Activated CD8-positive, alpha-beta memory T cell treated with anti-CD3 and anti-CD28 coated beads, Interleukin-2, amount 50 U/mL, for 1 hour (primary cell): ENCODE results near the gene COL23A1.
"Not testable (repeated sequence)": the region's sequence is repeated elsewhere in the genome, so short reads cannot be mapped to it uniquely, and the experiment has no call there.

ENCODE experiments used
- DNase-seq: peaks from one replicate; pipeline ENCODE4 v3.0.0-alpha.2; 2020; ENCODE audit errors: extremely low read depth

The COL23A1 gene

DNA sequence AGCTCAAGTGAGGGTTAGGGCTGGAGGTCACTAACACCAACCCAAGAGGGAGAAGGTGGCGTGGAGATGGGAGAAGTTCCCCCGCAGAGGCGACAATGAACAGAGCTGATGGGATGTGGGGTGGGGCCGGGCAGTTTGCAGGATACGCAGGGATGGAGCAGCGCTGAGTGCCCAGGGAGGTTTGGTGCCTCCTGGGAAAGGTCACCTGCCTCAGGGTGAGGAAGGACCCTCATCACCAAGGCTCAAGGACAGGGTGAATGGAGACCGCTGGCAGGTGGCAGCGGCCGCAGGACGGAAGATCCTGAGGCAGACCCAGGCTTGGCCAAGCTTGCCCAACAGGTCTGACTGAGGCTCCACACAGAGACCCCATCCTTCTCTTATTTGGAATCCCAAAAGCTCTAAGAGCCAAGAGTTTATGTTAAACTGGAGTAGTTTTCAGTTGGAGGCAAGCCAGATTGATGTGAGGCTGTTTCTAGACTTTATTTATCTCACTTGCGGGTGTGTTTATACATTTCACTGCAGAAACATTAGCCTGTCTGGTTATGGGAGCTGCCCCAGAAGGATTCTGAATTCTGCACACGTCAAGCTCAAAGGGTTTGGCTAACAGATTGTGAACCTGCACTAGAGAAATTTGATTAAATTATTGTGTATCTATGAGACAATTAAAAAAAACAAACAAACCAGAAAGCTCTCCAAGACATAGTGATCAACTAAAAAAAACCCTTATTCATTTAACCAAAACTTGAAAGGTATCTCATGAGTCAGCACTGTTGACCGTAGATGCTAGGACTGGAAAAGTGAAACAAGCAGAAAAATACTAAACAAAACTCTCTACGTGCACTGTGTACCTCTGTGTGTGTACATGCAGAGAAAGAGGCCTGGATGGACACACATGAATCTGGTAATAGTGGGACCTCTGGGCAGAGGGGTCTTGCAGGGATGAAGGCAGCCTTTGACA is 211.4 kb downstream of the COL23A1 start:
- no peak for DNase-seq

DNA sequence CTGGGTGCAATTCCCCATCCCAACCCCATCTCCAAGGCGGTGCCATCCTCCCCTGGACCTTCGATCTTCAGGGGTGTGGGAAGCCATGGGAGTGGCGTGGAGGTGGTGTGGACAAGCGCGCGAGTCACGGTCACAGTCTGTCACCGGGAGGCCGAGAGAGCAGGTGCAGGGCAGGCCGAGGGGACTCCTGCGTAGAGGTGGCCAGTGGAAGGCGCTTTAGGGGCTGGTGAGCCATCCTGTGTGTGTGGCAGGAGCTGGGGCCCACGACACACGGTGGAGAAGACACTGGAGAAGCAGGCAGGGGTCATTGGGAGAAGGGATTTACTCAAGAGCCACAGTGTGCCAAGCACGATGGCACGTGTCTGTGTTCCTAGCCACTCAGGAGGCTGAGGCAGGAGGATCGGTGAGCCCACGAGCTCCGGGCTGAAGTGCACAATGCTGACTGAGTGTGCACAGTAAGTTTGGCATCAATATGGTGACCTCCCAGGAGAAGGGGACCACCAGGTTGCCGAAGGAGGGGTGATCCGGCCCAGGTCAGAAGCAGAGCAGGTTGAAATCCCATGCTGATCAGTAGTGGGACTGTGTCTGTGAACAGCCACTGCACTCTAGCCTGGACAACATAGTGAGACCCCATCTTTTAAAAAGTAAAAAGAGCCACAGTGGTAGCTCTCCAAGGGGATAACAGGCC is 212.5 kb downstream of the COL23A1 start:
- no peak for DNase-seq

DNA sequence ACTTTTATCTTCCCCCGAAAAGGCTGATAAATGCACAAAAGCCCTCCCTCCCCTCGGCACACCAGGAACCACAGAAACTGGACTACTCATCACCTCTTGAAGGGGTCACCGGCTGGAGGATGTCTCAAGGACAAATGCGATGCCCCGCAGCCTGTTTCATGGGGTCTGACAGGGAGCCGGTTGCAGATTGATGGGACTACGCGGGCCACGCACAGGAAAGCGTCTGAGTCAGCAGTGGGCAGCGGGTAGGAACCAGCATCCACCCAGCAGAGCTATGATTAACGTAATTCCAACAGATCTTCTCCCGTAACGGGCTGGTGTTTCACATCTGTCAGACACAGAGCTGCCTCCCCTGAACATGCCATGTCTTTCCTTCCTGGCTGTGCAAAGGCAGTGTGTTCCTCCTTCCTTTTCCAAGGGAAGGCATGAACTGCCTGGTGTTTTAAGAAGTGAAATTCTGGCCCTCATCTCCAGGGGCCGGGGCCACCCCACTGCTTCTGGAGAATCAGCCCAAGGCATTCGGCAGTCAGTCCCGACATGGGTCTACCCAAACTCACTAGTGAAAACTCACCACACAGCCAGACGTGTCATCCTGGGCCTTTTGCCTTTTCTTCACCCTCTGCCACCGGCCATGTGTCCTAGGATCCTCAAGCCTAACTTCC is 213.1 kb downstream of the COL23A1 start:
- no peak for DNase-seq

DNA sequence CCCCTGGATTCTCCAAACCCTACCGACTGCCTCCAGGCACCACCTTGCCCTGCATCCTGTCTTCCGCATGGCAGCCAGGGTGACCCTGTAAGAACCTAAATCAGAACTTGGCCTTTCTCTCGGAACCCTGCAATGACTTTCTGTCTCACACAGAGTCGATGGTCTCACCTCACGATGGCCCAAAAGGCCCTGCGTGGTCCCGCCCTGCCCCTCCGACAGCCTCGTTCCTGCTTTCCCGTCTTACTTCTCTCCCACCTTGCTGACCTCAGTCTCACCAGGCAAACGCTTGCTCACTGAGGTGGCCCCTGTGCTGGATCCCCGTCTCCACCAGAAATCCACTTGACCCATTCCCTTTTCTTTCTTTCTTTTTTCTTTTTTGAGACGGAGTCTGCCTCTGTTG is 214.8 kb downstream of the COL23A1 start:
- no peak for DNase-seq

DNA sequence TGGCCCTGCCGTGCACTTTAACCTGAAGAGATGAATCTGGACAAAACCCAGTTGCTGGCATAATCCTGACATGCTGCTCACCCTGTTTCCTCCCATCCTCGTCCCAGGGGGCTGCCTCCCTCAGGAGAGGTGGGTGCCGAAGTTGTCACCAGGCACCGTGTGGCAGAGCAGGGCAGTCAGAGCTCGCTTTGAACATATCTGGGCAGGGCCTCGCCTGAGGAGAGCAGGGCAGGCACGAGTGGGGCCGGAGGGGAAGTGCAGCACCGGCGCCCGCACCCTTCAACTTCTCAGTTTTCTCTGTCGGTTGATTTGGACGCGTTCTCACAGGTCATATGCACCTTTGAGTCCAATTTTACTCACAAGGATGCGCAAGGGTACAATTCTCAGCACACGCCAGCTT is 216.5 kb downstream of the COL23A1 start:
- no peak for DNase-seq

DNA sequence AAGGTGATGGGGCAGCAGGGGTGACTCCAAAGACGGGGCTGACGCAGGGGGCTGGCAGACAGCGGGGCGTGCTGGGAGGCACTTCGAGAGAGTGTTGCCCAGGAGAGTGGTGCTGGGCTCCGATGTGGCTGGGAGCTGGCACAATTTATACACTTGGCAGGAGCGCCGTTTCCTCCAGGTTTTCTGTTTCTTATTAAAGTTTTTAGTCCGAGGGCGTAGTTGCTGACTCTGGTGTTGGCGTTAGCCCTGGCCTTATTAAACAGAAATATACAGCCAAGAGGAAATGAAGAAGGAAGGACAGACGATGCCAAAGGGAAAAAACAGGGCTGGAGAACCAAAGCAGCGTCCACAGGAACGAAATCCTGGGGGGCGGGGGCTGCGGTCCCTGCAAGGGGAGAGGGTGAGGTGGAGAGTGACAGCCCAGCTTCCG is 218.0 kb downstream of the COL23A1 start:
- no peak for DNase-seq

DNA sequence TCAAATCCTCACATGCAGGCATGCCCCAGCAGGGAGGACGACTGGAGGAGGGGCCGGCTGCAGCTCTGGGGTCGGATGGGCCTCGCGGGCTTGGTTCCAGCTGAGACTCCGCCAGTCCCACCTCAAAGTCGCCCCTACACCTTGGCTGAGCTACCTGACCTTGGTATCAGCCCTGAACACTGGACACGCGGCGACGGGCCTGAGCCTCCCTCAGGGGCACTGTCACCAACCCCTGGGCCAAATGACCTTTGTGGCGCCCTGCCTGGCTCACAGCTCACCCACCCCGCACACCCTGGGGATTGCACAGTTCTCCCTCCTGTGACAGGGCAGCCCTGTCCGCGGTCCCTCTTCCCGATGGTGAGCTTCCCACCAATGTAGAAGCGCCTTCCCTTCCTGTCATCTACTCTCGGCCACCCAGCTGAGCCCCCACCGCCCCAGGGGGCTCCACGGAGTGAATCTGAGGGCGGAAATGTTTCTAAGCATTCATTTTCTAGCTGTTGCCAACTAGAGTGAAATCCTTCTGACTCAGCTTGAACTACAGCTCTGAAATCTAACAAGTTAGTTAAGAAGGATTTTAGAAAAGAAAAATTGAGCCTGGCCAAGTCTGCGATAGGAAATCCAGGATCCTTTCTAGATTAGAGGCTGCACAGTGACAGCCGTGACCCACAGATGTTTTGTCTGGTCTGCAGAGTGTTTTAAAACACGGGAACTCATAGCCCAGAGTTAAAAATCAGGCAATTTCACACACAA is 218.7 kb downstream of the COL23A1 start:
- no peak for DNase-seq

DNA sequence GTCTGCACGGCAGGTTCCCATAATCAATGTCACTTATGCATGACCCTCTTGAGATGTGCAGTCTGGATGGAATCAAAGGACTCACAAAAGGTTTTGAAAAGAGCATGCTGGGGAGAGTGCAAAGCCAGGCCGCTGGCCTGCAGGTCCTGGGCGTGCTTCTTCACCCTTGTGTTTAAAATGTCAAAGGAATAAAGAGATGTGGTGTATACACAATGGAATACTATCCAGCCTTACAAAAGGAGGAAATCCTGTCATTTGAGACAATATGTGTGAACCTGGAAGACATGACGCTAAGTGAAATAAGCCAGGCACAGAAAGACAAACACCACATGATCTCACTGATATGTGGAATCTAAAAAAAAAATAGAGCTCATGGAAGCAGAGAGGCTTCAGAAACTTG is 220.1 kb downstream of the COL23A1 start:
- DNase-seq = no peak

DNA sequence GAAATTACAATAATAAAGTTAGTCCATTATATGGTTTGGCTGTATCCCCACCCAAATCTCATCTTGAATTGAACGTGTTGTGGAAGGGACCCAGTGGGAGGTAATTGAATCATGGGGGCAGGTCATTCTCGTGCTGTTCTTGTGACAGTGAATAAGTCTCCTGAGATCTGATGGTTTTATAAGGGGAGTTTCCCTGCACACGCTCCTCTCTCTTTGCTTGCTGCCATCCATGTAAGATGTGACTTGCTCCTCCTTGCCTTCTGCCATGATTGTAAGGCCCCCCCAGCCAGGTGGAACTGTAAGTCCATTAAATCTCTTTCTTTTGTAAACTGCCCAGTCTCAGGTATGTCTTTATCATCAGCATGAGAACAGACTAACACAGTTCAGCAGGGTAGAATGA is 220.7 kb downstream of the COL23A1 start:
- DNase-seq = not testable (repeated sequence)

DNA sequence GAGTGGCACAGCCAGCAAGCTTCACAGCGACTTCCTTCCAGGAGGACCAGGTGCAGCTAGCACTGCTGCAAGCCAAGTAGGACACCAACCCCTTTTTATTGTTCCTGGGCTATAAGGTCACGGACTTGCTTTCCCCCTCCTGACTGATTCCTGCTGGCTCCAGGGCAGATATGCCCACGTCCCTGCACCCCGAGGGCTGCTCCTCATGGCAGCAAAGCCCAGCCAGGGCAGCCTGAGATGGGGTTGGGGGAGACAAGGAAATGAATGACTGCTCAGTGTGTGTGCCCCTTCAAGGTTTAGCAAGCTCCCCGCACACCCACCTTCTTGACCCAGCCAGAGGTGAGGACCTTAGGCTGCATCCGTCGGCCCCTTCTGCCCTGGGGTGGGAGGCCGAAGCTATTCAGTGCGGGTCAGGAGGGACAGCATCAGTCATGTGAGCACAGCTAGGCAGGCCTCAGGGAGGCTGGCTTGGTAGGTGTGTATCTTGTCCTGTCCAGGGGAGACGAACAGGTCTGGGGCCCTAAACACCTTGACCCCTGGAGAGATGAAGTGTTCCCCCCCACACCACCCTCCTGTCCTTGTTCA is 221.4 kb downstream of the COL23A1 start:
- DNase-seq = no peak

DNA sequence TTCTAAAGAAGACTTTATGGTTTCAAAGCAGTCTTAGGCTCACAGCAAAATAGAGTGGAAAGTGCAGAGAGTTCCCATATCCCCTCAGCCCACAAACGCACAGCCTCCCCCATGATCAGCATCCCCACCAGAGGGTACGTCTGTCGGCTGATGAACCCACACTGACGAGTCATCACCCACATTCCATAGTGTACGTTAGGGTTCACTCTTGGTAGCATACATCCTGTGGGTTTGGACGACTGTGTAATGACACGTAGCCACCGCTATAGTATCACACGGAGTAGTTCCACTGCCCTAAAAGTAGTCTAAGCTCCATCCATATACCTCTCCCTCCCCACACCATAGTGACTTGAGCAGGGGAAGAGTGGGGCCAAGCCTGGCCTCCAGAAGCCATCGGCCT is 221.9 kb downstream of the COL23A1 start:
- DNase-seq = no peak

DNA sequence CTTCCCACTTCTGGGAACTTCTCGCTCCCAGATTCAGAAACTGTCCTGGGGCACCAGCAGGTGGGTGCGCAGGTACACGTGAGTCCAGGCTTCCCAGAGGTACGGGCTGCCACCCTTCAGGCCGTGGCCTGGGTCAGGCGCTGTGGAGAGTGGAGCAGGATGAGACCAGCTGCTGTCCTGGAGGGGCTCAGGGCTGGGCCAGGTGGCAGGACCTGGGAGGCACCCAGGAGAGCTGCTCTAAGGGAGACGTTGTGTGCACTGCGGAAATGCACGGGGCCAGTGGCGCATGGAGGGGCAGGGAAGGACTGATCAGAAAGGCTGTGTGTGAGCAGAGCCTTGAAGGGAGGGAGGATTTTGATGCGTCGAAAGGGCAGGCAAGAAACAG is 222.5 kb downstream of the COL23A1 start:
- no peak for DNase-seq

DNA sequence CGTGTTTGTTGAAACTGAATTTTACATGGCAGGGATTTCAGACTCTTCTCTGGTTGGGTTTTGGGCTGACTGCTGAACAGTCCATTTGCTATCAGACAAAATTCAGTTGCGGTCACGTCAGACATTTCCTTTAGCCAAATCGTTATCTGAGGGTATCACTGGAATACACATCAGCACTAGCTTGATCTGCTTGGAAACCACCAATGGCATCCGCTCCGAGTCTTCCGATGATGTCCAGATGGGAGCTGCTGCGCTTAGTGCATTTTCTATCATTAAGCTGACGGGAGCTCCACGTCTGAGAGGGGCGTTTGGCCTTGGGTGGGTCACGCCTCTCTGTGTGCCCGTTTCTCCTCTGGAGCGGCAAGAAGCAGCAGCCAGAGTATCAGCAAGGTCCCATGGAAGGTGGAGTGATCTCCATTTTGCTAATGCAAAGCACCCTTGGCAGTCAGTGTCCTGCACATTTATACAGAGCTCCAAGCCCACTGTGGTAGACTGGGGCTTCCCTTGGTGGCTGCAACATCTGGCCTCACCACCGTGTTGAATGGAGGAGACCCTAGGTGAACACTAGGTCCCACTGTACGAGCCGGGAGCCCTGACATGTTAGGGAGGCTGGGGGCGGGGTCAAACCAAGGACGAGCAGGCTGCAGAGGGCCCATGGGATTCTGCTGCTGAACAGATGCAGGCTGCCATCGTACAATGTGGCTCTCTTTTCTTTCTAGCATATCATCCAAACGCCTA is 223.0 kb downstream of the COL23A1 start:
- DNase-seq = no peak

DNA sequence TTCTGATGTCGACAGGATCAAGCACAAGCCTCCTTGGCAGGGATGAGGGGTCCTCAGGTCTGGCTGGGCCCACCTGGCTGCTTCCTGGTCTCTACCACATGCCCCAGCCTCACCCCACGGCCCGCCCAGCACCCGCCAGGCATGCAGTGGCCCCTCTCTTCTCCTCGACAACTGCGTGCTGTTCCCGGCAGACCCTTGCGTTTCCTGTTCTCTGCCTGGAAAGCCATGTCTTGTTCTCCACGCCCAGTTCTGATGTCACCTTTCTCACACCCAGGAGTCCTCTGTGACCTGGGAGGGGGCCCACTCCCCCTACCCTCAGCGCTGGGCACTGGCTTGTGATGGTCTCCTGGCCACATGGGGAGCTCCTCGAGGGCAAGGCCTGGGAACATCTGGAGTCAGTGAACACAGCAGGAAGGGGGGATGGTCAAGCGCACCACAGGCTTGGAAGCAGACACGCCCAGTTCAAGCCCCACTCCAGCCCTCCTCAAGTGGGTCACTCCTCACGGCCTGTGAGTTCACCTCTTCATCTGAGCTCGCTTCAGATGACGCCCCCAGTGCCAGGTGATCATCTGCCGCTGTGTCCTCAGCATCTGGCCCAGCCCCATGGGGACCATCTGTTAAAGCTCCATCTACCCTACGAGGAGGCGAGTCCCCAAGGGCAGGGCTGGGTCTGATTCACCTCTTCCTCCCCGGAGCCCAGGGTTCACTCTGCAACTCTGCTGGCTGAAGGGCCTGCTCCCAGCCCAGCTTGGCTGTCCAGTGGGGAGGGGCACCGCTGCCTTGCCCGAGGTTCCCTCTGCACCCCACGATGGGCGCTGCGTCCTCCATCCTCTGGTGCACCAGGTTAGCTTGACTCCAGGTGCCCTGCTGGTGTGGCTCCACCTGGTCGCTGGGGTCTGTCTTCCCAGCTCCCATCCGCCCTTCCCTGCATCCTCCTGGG is 224.4 kb downstream of the COL23A1 start:
- DNase-seq = no peak

DNA sequence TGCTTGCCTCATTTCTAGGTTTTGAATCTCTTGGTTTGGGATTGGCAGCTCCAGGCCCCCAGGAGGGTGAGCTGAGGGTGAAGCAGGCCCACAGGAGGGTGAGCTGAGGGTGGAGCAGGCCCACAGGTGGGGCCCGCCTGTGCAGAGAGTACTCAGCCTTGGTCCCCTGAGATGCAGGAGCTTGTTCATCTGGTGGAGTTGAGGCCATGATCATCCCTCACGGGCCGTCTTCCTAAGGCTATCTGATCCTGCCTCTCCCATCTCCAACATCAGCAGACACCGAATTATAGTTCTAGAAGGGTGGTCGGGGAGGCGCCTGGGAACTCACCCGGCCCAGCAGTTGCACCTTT is 225.9 kb downstream of the COL23A1 start:
- DNase-seq = no peak

DNA sequence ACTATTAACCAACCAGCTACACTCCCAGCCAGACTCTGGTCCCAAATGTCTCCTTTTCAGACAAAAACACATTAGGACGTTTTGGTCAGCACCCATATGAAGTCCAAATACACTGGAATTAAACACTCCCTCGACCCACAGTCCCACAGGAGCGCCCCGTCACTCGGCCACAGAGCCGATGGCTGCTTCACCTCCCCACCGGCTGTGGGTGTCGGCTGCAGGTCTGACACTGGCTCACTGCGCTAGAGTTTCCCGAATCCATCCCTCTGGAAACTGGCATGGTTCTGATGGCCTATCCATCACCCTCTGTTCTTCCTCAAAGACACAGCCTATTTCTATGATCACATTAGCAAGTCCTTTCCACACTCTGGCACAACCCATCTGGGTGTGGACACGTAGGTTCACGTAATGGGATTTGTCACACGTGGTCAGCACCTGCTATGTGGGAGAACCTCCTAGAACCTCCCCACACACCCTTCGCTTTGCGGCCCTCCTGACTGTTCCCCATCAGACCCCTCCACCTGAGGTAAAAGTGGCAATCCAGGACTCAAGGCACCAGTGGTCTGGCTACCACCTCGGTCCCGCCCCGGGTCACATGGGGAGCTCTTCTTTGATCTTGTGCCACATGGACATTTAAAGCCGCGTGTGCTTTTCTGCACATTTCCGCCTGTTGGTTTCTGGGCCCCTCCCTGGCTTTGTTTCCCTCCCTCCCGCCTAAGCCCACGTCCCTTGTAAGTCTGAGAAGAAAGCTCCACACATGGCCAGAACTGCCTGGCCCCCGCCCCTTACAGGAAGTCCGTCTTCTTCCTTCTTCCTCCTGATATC is 226.5 kb downstream of the COL23A1 start:
- DNase-seq = no peak

DNA sequence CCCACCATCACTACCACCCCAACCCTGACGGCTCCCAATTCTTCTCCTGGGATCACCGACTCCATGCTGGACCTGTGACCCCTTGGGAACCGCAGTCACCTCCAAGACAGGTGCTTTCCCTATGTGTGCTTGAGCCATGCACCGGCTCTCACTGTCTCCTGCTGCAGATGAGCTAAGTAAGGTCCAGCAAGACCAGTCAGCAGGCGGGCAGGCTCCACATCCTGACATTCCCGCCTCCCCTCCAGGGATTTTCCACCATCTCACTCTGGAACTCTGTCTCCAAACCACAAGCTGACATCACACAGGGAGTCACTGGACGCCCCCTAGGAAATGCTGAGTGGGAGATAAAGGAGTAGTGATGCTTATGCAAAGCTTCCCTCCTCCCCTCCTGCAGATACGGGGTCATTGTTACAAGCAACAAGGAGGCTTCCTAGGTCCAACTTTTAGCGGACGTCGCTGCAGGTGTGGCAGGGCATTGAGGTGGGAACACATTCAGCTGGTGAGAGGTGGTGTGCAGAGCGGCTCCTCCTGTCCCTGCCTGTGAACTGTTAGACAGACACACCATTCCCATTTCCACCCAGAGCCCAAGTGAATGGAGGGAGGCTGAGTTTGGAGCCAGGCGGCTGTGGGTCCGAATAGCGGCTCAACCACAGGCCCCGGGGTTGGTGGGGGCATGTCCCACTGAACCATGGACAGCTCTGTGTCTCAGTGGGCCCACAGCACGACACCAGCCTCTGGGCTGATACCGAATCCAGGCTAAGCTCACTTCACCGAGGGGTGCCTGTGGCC is 228.3 kb downstream of the COL23A1 start:
- no peak for DNase-seq

DNA sequence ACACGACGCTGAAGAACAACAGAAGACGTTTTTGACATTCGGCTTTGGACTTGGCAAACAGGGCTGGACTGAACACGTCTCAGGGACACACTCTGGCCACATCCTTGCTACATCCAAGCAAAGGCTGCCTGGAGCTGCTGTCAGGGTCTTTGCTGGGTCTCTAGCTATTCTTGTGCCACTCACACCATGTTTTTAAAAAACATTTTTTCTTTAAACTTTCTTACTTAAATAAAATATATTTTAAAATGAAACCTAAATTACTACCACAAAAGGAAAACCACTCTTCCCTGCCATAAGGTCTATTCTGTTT is 229.3 kb downstream of the COL23A1 start:
- DNase-seq = no peak
